Measurements from ENCODE around the gene KAT2B. TPM values are rescaled to one million over a fixed set of nuclear protein-coding genes. Genes with fewer than 3 reads are reported as not detected.
A peak's percentile ranks its signal among the peaks of the same experiment; 100 is the strongest.

KAT2B gene
- total RNA-seq, 4 donors from 2014 or later = 57.2 to 122 (median 74.9) TPM

- Histone ChIP-seq H3K27ac (peak overlapping the region; percentile 44 to 67 (median 56)), H3K4me1 (peaks cover 26 to 29% of the 10 kb centered on the region in 2 donors), H3K9me3 (no peaks in the 10 kb centered on the region), H3K36me3 (peaks cover 0 to 3% of the 10 kb centered on the region in 2 donors), H3K4me3 (replicated peaks in 1 of 3) (no peak overlapping the region), H3K27me3 (no peaks in the 10 kb centered on the region)
- intact Hi-C loops (cut with DNase I) = no loop called here
- DNase-seq = no peak
- 93 to 94% methylated on average over 4 of the region's 4 CpGs for WGBS, 2 donors
- no peak for TF ChIP-seq POLR2A (IDR thresholded peaks at IDR 0.05)
- TF ChIP-seq, protein P1, sequence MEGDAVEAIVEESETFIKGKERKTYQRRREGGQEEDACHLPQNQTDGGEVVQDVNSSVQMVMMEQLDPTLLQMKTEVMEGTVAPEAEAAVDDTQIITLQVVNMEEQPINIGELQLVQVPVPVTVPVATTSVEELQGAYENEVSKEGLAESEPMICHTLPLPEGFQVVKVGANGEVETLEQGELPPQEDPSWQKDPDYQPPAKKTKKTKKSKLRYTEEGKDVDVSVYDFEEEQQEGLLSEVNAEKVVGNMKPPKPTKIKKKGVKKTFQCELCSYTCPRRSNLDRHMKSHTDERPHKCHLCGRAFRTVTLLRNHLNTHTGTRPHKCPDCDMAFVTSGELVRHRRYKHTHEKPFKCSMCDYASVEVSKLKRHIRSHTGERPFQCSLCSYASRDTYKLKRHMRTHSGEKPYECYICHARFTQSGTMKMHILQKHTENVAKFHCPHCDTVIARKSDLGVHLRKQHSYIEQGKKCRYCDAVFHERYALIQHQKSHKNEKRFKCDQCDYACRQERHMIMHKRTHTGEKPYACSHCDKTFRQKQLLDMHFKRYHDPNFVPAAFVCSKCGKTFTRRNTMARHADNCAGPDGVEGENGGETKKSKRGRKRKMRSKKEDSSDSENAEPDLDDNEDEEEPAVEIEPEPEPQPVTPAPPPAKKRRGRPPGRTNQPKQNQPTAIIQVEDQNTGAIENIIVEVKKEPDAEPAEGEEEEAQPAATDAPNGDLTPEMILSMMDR (IDR thresholded peaks at IDR 0.05) = no peak
These were observed 33.4 kb downstream of the KAT2B start for GRCh38 chr3:20073683-20074082.

DNA sequence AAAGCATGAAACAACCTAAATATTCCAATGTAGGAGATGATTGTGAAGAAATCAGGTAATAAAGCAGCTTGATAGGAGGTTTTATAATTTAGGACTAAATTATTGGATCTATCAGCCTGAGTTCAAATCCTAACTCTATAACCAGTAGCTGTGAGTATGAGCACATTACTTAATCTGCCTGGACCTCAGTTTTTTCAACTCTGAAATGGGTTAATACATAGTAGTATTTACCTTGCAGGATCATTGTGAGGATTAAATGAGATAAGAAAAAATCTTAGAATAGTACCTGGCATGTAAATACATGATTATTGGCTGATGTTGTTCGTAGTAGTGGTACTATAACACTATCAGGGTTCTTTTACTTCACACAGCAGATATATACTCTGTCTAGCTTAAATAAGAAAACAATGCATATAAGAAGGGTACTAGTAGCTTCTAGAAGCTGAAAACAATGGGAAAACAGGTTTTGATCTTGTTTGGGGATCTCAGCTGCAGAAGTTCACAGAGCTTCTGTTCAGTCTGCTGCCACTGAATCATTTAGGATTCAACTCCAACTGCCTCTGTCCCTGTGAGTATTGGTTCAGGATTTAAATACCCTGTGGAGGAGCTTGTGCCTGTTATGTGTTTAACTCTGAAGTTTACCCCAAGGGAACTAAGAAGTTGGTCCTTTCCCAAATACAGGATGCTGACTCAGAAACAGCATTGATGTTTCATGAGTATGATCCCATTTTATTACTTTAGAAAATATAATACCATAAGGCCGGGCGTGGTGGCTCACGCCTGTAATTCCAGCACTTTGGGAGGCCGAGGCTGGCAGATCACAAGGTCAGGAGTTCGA lies 34.2 kb downstream of the KAT2B start:
- peaks cover 0 to 3% of the 10 kb centered on the region in 2 donors for H3K36me3 ChIP-seq
- WGBS, 2 donors = 97 to 98% methylated on average over 6 of the region's 6 CpGs
- peak overlapping the region in 2 of 3 donors; percentile 4 to 67 for H3K27ac ChIP-seq
- DNase-seq = no peak
- H3K9me3 ChIP-seq = no peaks in the 10 kb centered on the region
- H3K27me3 ChIP-seq = no peaks in the 10 kb centered on the region
- peaks cover 26 to 29% of the 10 kb centered on the region in 2 donors for H3K4me1 ChIP-seq
- intact Hi-C loops (cut with DNase I) = no loop called here
- TF ChIP-seq, protein P1 (IDR thresholded peaks at IDR 0.05) = no peak
- no peak for TF ChIP-seq POLR2A (IDR thresholded peaks at IDR 0.05)
- H3K4me3 ChIP-seq (replicated peaks in 1 of 3) = no peak overlapping the region

GRCh38 chr3:20075197-20075596 lies 35.0 kb downstream of the KAT2B start:
- H3K4me3 ChIP-seq (replicated peaks in 1 of 3) = no peak overlapping the region
- intact Hi-C loops (cut with DNase I) = no loop called here

GRCh38 chr3:20076296-20076997 lies 36.2 kb downstream of the KAT2B start:
- peaks cover 0 to 3% of the 10 kb centered on the region in 2 donors for H3K36me3 ChIP-seq
- TF ChIP-seq, protein P1 (IDR thresholded peaks at IDR 0.05) = no peak
- TF ChIP-seq POLR2A (IDR thresholded peaks at IDR 0.05) = no peak
- peak overlapping the region; percentile 6 to 67 (median 46) for H3K27ac ChIP-seq
- H3K9me3 ChIP-seq = no peaks in the 10 kb centered on the region
- no peak for DNase-seq
- WGBS, 2 donors = 60 to 61% methylated on average over 6 of the region's 6 CpGs
- peaks cover 26 to 43% of the 10 kb centered on the region in 2 donors for H3K4me1 ChIP-seq
- H3K4me3 ChIP-seq (replicated peaks in 1 of 3) = no peak overlapping the region
- intact Hi-C loops (cut with DNase I) = no loop called here
- no peaks in the 10 kb centered on the region for H3K27me3 ChIP-seq

More at GRCh38 chr3:20075197-20075596, 35.0 kb downstream of the KAT2B start:
- peaks cover 0 to 3% of the 10 kb centered on the region in 2 donors for H3K36me3 ChIP-seq
- DNase-seq = no peak
- H3K27me3 ChIP-seq = no peaks in the 10 kb centered on the region
- H3K27ac ChIP-seq = peak overlapping the region in 1 of 3 donors; percentile 67
- H3K9me3 ChIP-seq = no peaks in the 10 kb centered on the region
- peaks cover 26 to 30% of the 10 kb centered on the region in 2 donors for H3K4me1 ChIP-seq
- 91 to 94% methylated on average over 5 of the region's 5 CpGs for WGBS, 2 donors
- TF ChIP-seq, protein P1 (IDR thresholded peaks at IDR 0.05) = no peak
- TF ChIP-seq POLR2A (IDR thresholded peaks at IDR 0.05) = no peak

Measured in thyroid gland (tissue), 4 donors.